ENCODE measurements around the gene TLE2. TPM values are rescaled to one million over a fixed set of nuclear protein-coding genes. Genes with fewer than 3 reads are reported as not detected.

TLE2 gene
- total RNA-seq, 2 experiments from 2014 or later = 1.2 to 1.6 TPM

DNA sequence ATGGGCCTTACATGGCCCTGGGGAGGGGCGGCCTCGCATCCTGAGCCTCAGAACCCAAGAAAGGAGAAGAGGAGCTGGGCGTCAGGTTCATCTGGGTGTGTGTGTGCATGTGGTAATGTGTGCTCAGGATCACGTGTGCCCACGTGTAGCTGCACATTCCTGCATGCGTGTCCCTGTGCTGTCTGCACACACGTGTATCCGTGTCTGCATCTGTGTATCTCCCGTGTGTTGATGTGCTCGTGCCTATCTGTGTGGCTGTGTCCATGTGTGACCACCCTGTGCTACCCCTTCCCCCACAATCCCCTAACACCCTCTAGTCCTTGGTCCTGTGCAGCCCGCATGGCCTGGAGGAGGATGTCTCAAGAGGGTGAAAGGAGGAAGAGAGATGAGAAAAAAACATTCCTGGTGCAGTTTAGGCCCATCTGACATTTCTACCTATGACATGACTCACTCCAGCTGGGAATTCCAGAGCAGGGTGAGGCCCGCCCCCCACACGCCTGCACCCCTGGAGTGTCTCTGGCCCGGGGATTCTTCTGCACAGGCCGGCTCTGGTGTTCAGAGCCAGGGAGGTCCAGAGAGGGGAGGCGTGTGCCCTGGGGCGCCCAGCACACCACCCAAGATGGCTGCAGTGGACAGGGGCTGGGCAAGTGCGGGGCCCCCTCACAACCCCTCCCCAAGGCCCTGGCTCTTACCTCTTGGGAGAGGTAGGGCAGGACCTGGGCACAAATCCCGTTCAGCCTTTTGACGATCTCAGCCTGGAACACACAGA, 26.1 kb upstream of the TLE2 start:
- Histone ChIP-seq H3K79me2 (ENCODE audit: insufficient read depth, low read depth, low read length) (peaks cover 23% of the 10 kb centered on the region; the same call in 1 of the 2 replicates), H3K4me2 (ENCODE audit: low read length) (no peak overlapping the region), H3K9me3 (ENCODE audit: low read length) (no peaks in the 10 kb centered on the region), H3K4me1 (ENCODE audit: insufficient read depth, low read length, poor library complexity, severe bottlenecking) (peaks cover 6% of the 10 kb centered on the region), H2AFZ (ENCODE audit: low read length) (no peak overlapping the region), H3K9me2 (ENCODE audit: insufficient read depth, low read length) (no peaks in the 10 kb centered on the region), H4K20me1 (ENCODE audit: insufficient read depth, low read length) (peaks cover 4% of the 10 kb centered on the region; the same call in 1 of the 2 replicates), H3K27ac (ENCODE audit: low read depth, low read length, poor library complexity, severe bottlenecking) (no peak overlapping the region), H3K4me3 (ENCODE audit: low read depth, low read length, poor library complexity, severe bottlenecking) (no peak overlapping the region), H3K36me3 (ENCODE audit: insufficient read depth, low read length) (peaks cover 79% of the 10 kb centered on the region)
- intact Hi-C loops (cut with micrococcal nuclease; ENCODE audit: unreplicated experiment) = no loop called here
- ChIA-PET POLR2A (no interaction called here), CTCF (ENCODE audit: unreplicated experiment) (interaction anchor here (0.6 kb wide), 1 partner anchor 12 kb away, joined by 3 read pairs; no protein-coding TSS in a partner anchor)
- no peak for TF ChIP-seq EZH2phosphoT487 (IDR thresholded peaks at IDR 0.05; ENCODE audit: borderline replicate concordance, low read depth, low read length)
- TF ChIP-seq, protein P1, sequence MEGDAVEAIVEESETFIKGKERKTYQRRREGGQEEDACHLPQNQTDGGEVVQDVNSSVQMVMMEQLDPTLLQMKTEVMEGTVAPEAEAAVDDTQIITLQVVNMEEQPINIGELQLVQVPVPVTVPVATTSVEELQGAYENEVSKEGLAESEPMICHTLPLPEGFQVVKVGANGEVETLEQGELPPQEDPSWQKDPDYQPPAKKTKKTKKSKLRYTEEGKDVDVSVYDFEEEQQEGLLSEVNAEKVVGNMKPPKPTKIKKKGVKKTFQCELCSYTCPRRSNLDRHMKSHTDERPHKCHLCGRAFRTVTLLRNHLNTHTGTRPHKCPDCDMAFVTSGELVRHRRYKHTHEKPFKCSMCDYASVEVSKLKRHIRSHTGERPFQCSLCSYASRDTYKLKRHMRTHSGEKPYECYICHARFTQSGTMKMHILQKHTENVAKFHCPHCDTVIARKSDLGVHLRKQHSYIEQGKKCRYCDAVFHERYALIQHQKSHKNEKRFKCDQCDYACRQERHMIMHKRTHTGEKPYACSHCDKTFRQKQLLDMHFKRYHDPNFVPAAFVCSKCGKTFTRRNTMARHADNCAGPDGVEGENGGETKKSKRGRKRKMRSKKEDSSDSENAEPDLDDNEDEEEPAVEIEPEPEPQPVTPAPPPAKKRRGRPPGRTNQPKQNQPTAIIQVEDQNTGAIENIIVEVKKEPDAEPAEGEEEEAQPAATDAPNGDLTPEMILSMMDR (conservative IDR thresholded peaks at IDR 0.05; ENCODE audit: low read length) = no peak
- BruUV-seq (replicated peaks) = no TSS peak
- no peak for DNase-seq (ENCODE audit: low spot score)

DNA sequence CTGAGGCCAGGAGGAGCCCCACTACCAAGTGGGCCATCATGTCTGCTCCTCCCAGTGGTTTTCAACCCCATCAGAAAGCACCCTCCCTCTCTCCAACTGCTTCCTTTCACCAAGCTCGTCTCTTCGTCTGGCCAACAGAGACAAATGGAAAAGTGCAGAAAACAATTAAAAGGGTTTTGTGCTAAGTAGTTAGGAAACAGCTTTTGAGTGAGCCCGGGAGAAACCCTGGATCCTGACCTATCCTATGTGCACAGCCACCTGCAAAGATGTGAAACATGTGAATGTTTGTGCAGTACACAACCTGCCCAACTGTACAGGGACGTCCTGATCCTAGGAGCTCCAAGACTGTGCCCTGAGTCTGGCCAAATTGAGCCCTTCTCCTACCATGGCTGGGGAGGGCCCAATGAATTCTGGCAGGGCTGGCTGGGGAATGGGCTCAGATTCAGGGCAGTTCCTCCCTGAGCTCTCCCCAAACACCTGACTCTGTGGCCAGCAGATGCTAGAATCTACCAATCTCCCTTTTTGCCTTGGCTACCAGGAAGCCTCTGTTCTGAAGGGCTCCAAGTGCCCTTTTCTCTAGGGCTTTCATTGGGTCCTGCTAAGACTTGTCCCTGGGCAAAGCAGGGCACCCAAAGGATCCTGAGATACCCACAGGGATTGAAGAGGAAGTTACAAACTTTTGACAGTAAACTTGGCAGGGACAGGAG, 25.3 kb upstream of the TLE2 start:
- no TSS peak for BruUV-seq (replicated peaks)
- no peak overlapping the region for H2AFZ ChIP-seq (ENCODE audit: low read length)
- no peaks in the 10 kb centered on the region for H3K9me2 ChIP-seq (ENCODE audit: insufficient read depth, low read length)
- no peak overlapping the region for H3K4me2 ChIP-seq (ENCODE audit: low read length)
- no peak for DNase-seq (ENCODE audit: low spot score)
- POLR2A ChIA-PET = no interaction called here
- CTCF ChIA-PET (ENCODE audit: unreplicated experiment) = no interaction called here
- H3K4me3 ChIP-seq (ENCODE audit: low read depth, low read length, poor library complexity, severe bottlenecking) = no peak overlapping the region
- H3K9me3 ChIP-seq (ENCODE audit: low read length) = no peaks in the 10 kb centered on the region
- no peak for TF ChIP-seq EZH2phosphoT487 (IDR thresholded peaks at IDR 0.05; ENCODE audit: borderline replicate concordance, low read depth, low read length)
- TF ChIP-seq, protein P1 (conservative IDR thresholded peaks at IDR 0.05; ENCODE audit: low read length) = no peak
- peaks cover 16% of the 10 kb centered on the region; the same call in 1 of the 2 replicates for H3K79me2 ChIP-seq (ENCODE audit: insufficient read depth, low read depth, low read length)
- H3K36me3 ChIP-seq (ENCODE audit: insufficient read depth, low read length) = peaks cover 72% of the 10 kb centered on the region
- intact Hi-C loops (cut with micrococcal nuclease; ENCODE audit: unreplicated experiment) = no loop called here
- peaks cover 4% of the 10 kb centered on the region; the same call in 1 of the 2 replicates for H4K20me1 ChIP-seq (ENCODE audit: insufficient read depth, low read length)
- no peaks in the 10 kb centered on the region for H3K4me1 ChIP-seq (ENCODE audit: insufficient read depth, low read length, poor library complexity, severe bottlenecking)
- no peak overlapping the region for H3K27ac ChIP-seq (ENCODE audit: low read depth, low read length, poor library complexity, severe bottlenecking)
